ENCODE results near the gene SYPL2.

DNA sequence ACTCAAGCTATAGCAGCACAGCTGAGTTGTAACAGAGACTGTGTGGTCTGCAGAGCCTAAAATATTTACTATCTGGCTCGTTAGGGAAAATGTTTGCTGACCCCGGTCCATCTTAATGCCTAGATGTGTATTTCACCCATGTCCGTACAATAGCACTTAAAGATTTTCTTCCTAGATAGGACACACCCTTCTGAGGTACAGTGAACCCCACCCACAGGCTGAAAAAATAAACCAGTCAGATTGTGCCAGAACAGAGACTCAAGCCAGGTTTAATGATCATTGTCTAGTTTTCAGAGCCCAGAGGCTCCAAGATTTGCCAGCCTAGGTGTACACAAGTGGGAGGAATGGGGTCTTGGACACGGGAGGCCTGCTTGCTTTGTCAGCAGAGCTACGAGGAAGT is 37.6 kb downstream of the SYPL2 start:
- TF ChIP-seq, protein P1, sequence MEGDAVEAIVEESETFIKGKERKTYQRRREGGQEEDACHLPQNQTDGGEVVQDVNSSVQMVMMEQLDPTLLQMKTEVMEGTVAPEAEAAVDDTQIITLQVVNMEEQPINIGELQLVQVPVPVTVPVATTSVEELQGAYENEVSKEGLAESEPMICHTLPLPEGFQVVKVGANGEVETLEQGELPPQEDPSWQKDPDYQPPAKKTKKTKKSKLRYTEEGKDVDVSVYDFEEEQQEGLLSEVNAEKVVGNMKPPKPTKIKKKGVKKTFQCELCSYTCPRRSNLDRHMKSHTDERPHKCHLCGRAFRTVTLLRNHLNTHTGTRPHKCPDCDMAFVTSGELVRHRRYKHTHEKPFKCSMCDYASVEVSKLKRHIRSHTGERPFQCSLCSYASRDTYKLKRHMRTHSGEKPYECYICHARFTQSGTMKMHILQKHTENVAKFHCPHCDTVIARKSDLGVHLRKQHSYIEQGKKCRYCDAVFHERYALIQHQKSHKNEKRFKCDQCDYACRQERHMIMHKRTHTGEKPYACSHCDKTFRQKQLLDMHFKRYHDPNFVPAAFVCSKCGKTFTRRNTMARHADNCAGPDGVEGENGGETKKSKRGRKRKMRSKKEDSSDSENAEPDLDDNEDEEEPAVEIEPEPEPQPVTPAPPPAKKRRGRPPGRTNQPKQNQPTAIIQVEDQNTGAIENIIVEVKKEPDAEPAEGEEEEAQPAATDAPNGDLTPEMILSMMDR (IDR thresholded peaks at IDR 0.05) = no peak
- TF ChIP-seq RCOR1 (IDR thresholded peaks at IDR 0.05; ENCODE audit: low read depth, low read length) (no peak), EP300 (IDR thresholded peaks at IDR 0.05) (no peak)
